MM.1S (cell line): ENCODE data around the gene KCNQ5.

ENCODE experiments used
- EZH2 ChIP-seq: fragments of 300-600 bp; sonication (generic); optimal IDR thresholded peaks from 2 replicates; pipeline ENCODE3; 2017; ENCODE audit warnings: low read depth, mild to moderate bottlenecking, antibody characterized with exemption, low read length, mixed read lengths
- TF ChIP-seq, protein P1 (sequence below): fragments of 300-600 bp; sonication (generic); IDR thresholded peaks from 2 replicates; pipeline ENCODE4 v1.5.1; 2016; ENCODE audit warnings: antibody characterized with exemption, low read length, mixed read lengths

DNA sequence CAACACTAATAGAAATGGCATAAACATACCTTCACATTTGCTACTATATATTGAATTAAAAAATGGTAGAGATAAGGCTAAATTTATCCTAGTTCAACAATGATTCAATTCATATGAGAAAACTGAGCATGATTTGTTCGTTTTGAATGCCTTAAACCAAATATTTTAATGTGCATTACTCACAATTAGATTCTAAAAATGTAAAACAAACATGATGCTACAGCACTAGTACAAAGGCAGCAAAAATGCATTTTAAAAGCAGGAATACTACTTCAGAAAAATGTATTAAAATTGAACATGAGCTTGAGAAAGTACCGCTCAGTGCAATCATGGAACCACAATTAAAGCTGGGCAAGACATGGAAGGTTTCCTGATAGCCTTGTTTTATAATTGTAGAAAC is 195.3 kb downstream of the KCNQ5 start:
- TF ChIP-seq EZH2: no peak
- TF ChIP-seq, protein P1, sequence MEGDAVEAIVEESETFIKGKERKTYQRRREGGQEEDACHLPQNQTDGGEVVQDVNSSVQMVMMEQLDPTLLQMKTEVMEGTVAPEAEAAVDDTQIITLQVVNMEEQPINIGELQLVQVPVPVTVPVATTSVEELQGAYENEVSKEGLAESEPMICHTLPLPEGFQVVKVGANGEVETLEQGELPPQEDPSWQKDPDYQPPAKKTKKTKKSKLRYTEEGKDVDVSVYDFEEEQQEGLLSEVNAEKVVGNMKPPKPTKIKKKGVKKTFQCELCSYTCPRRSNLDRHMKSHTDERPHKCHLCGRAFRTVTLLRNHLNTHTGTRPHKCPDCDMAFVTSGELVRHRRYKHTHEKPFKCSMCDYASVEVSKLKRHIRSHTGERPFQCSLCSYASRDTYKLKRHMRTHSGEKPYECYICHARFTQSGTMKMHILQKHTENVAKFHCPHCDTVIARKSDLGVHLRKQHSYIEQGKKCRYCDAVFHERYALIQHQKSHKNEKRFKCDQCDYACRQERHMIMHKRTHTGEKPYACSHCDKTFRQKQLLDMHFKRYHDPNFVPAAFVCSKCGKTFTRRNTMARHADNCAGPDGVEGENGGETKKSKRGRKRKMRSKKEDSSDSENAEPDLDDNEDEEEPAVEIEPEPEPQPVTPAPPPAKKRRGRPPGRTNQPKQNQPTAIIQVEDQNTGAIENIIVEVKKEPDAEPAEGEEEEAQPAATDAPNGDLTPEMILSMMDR: no peak
